GM18505 (cell line): ENCODE data around the gene MLLT1.

Source experiments
- ATAC-seq: cut with Tn5 transposase; IDR thresholded peaks from one replicate; pipeline ENCODE4 v1.9.1; 2021; ENCODE audit not compliant: unreplicated experiment
- POLR2A ChIP-seq: IDR thresholded peaks from 4 replicates; pipeline ENCODE4 v1.6.1; 2011; ENCODE audit warnings: borderline replicate concordance; ENCODE audit not compliant: insufficient read depth, insufficient read length; ENCODE audit errors: extremely low read depth

Gene MLLT1

GRCh38 chr19:6242677-6243076, 37.1 kb downstream of the MLLT1 start:
- ATAC-seq: no peak
- TF ChIP-seq POLR2A: no peak

- ATAC-seq: no peak
- no peak for TF ChIP-seq POLR2A
These were observed 37.9 kb downstream of the MLLT1 start for GRCh38 chr19:6241680-6242377.

GRCh38 chr19:6241056-6241455, 38.7 kb downstream of the MLLT1 start:
- no peak for ATAC-seq
- no peak for TF ChIP-seq POLR2A

GRCh38 chr19:6239871-6240676, 39.7 kb downstream of the MLLT1 start:
- TF ChIP-seq POLR2A: no peak
- ATAC-seq: no peak

- ATAC-seq: no peak
These were observed 40.4 kb downstream of the MLLT1 start for GRCh38 chr19:6239401-6239844.

GRCh38 chr19:6238643-6239281, 41.0 kb downstream of the MLLT1 start:
- TF ChIP-seq POLR2A: no peak
- no peak for ATAC-seq

More at GRCh38 chr19:6239401-6239844, 40.4 kb downstream of the MLLT1 start:
- TF ChIP-seq POLR2A: no peak

- ATAC-seq: no peak
- no peak for TF ChIP-seq POLR2A
These were observed 41.5 kb downstream of the MLLT1 start for GRCh38 chr19:6238256-6238642.

- no peak for TF ChIP-seq POLR2A
- ATAC-seq: no peak
These were observed 43.2 kb downstream of the MLLT1 start for GRCh38 chr19:6236310-6237291.

GRCh38 chr19:6235031-6235951, 44.5 kb downstream of the MLLT1 start:
- TF ChIP-seq POLR2A: no peak
- no peak for ATAC-seq

- no peak for ATAC-seq
- no peak for TF ChIP-seq POLR2A
These were observed 45.2 kb downstream of the MLLT1 start for GRCh38 chr19:6234527-6234926.

- TF ChIP-seq POLR2A: no peak
- ATAC-seq: no peak
These were observed 45.8 kb downstream of the MLLT1 start for GRCh38 chr19:6233827-6234511.
